Astrocyte of the spinal cord (primary cell): Measurements from ENCODE around the gene ZNF335.

Source experiments
- DNase-seq: peaks from one replicate; pipeline ENCODE4 v3.0.0; 2011; ENCODE audit warnings: low read depth, low spot score
- H3K4me3 ChIP-seq: 2 replicates; pipeline ENCODE4 v1.5.1; 2011; ENCODE audit warnings: low read depth, mild to moderate bottlenecking, low read length, moderate library complexity
- CTCF ChIP-seq: IDR thresholded peaks from 2 replicates; pipeline ENCODE4 v1.5.1; 2012; ENCODE audit warnings: low read depth, mild to moderate bottlenecking, low read length, inconsistent platforms
- in situ Hi-C: cut with HindIII; loops from 2 replicates; pipeline ENCODE4 v1.10.0; 2017; ENCODE audit warnings: low sequenced_read_pairs

Gene ZNF335

GRCh38 chr20:45945678-45946148, 26.3 kb downstream of the ZNF335 start:
- in situ Hi-C loops: no loop called here

GRCh38 chr20:45944965-45945677, 26.9 kb downstream of the ZNF335 start:
- no peak overlapping the region for H3K4me3 ChIP-seq
- in situ Hi-C loops: no loop called here
- no peak for DNase-seq
- TF ChIP-seq CTCF: no peak

More at GRCh38 chr20:45945678-45946148, 26.3 kb downstream of the ZNF335 start:
- H3K4me3 ChIP-seq: no peak overlapping the region
- no peak for TF ChIP-seq CTCF
- DNase-seq: peak; percentile 64

GRCh38 chr20:45944151-45944964, 27.6 kb downstream of the ZNF335 start:
- TF ChIP-seq CTCF: no peak
- in situ Hi-C loops: no loop called here
- no peak overlapping the region for H3K4me3 ChIP-seq
- DNase-seq: peak; percentile 38

- no peak for DNase-seq
- no peak for TF ChIP-seq CTCF
- H3K4me3 ChIP-seq: no peak overlapping the region
- in situ Hi-C loops: no loop called here
These were observed 28.4 kb downstream of the ZNF335 start for GRCh38 chr20:45943613-45944012.

GRCh38 chr20:45940469-45940868, 31.5 kb downstream of the ZNF335 start:
- in situ Hi-C loops: no loop called here
- DNase-seq: no peak
- H3K4me3 ChIP-seq: no peak overlapping the region
- no peak for TF ChIP-seq CTCF

- DNase-seq: no peak
- in situ Hi-C loops: no loop called here
- TF ChIP-seq CTCF: no peak
- no peak overlapping the region for H3K4me3 ChIP-seq
These were observed 31.9 kb downstream of the ZNF335 start for GRCh38 chr20:45940053-45940452.
